NCI-H128 (cell line): ENCODE results near the gene FERMT2.
"Not testable (repeated sequence)": the region's sequence is repeated elsewhere in the genome, so short reads cannot be mapped to it uniquely, and the experiment has no call there.

Experiments
- DNase-seq: peaks from one replicate; lab custom pipeline; 2025; ENCODE audit not compliant: unreplicated experiment; lab: John Stamatoyannopoulos, UW

FERMT2 gene

GRCh38 chr14:52868911-52869618, 81.8 kb downstream of the FERMT2 start:
- DNase-seq = no peak

GRCh38 chr14:52864893-52865292, 86.0 kb downstream of the FERMT2 start:
- DNase-seq = not testable (repeated sequence)

- no peak for DNase-seq
Measured at GRCh38 chr14:52863334-52863700, 87.5 kb downstream of the FERMT2 start.

- DNase-seq = no peak
Measured at GRCh38 chr14:52862632-52863333, 88.1 kb downstream of the FERMT2 start.

GRCh38 chr14:52861403-52861802, 89.4 kb downstream of the FERMT2 start:
- DNase-seq = no peak

- no peak for DNase-seq
Measured at GRCh38 chr14:52860910-52861309, 89.9 kb downstream of the FERMT2 start.

- DNase-seq = no peak
Measured at GRCh38 chr14:52860209-52860608, 90.6 kb downstream of the FERMT2 start.

GRCh38 chr14:52856139-52856538, 94.7 kb downstream of the FERMT2 start:
- no peak for DNase-seq

GRCh38 chr14:52853522-52853854, 97.4 kb downstream of the FERMT2 start:
- no peak for DNase-seq

GRCh38 chr14:52852810-52853521, 97.9 kb downstream of the FERMT2 start:
- no peak for DNase-seq

- no peak for DNase-seq
Measured at GRCh38 chr14:52850451-52850909, 100.4 kb downstream of the FERMT2 start.

GRCh38 chr14:52848626-52849025, 102.2 kb downstream of the FERMT2 start:
- DNase-seq = no peak

- DNase-seq = no peak
Measured at GRCh38 chr14:52846591-52846990, 104.3 kb downstream of the FERMT2 start.

GRCh38 chr14:52845081-52845480, 105.8 kb downstream of the FERMT2 start:
- no peak for DNase-seq

- no peak for DNase-seq
Measured at GRCh38 chr14:52844262-52845060, 106.4 kb downstream of the FERMT2 start.

GRCh38 chr14:52840877-52841276, 110.0 kb downstream of the FERMT2 start:
- DNase-seq = no peak

- no peak for DNase-seq
Measured at GRCh38 chr14:52837451-52837850, 113.4 kb downstream of the FERMT2 start.

- no peak for DNase-seq
Measured at GRCh38 chr14:52836063-52836462, 114.8 kb downstream of the FERMT2 start.

- DNase-seq = no peak
Measured at GRCh38 chr14:52835122-52835903, 115.5 kb downstream of the FERMT2 start.

- no peak for DNase-seq
Measured at GRCh38 chr14:52834440-52834842, 116.4 kb downstream of the FERMT2 start.
